Type B pancreatic cell (in vitro differentiated cells): Measurements from ENCODE around the gene ABHD12. TPM values are rescaled to one million over a fixed set of nuclear protein-coding genes. Genes with fewer than 3 reads are reported as not detected.
A peak's percentile ranks its signal among the peaks of the same experiment; 100 is the strongest.

Source experiments
- DNase-seq: peaks from one replicate; pipeline ENCODE4 v3.0.0; 2021; ENCODE audit warnings: mixed read lengths; ENCODE audit not compliant: unreplicated experiment; ENCODE audit errors: extremely low spot score
- H3K27ac Mint-ChIP-seq: 2 replicates; pipeline ENCODE4 v1.8.0; 2021; ENCODE audit warnings: mild to moderate bottlenecking, mixed read lengths
- H3K27me3 Mint-ChIP-seq: 2 replicates; pipeline ENCODE4 v1.8.0; 2021; ENCODE audit warnings: mixed read lengths
- H3K36me3 Mint-ChIP-seq: 2 replicates; pipeline ENCODE4 v1.8.0; 2021; ENCODE audit warnings: mixed read lengths
- H3K4me1 Mint-ChIP-seq: one replicate; pipeline ENCODE4 v1.8.0; 2021; ENCODE audit warnings: mixed read lengths; ENCODE audit not compliant: unreplicated experiment
- H3K4me3 Mint-ChIP-seq: 2 replicates; pipeline ENCODE4 v1.8.0; 2021; ENCODE audit warnings: mild to moderate bottlenecking, mixed read lengths
- H3K9me3 Mint-ChIP-seq: 2 replicates; pipeline ENCODE4 v1.8.0; 2021; ENCODE audit warnings: mixed read lengths
- total RNA-seq: library from RNA; stranded (reverse); gene quantifications from 2 replicates; pipeline ENCODE4 v1.2.1, GENCODE V29; 2021; ENCODE audit warnings: low replicate concordance
- TF ChIP-seq, protein P1 (sequence below): fragments of 200-600 bp; sonication (generic); conservative IDR thresholded peaks from 2 replicates; pipeline ENCODE4 v1.5.0; 2021; ENCODE audit warnings: antibody characterized with exemption, mild to moderate bottlenecking

Gene ABHD12
- total RNA-seq, 1 donor from 2014 or later, result 68.9 TPM

DNA sequence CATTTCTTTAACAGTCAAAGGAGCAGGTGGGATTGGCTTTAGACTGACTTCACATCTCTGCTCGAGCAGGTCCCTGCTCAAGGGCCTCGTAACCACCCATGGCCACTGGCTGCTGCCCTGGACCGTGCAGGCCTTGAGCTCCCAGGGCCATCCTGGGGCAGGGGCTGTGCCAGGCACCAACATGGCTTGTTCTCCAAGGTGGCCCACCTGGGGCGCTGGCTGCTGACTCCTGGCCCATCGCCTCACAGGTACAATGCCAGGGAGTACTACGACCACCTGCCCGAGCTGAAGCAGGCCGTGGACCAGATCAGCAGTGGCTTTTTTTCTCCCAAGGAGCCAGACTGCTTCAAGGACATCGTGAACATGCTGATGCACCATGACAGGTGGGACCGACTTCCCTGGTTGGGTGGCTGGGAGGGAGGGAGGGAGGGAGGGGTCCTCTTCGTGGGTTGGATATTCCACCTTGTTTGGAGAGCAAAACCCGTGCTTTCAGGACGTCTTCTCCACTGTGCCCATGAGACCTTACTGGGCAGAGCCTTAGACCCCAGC lies 96.7 kb downstream of the ABHD12 start:
- Mint-ChIP-seq H3K4me1 (no peaks in the 10 kb centered on the region), H3K27me3 (no peaks in the 10 kb centered on the region), H3K9me3 (no peaks in the 10 kb centered on the region), H3K27ac (peak overlapping the region; percentile 84), H3K4me3 (no peak overlapping the region), H3K36me3 (no peaks in the 10 kb centered on the region)
- DNase-seq, result no peak
- TF ChIP-seq, protein P1, sequence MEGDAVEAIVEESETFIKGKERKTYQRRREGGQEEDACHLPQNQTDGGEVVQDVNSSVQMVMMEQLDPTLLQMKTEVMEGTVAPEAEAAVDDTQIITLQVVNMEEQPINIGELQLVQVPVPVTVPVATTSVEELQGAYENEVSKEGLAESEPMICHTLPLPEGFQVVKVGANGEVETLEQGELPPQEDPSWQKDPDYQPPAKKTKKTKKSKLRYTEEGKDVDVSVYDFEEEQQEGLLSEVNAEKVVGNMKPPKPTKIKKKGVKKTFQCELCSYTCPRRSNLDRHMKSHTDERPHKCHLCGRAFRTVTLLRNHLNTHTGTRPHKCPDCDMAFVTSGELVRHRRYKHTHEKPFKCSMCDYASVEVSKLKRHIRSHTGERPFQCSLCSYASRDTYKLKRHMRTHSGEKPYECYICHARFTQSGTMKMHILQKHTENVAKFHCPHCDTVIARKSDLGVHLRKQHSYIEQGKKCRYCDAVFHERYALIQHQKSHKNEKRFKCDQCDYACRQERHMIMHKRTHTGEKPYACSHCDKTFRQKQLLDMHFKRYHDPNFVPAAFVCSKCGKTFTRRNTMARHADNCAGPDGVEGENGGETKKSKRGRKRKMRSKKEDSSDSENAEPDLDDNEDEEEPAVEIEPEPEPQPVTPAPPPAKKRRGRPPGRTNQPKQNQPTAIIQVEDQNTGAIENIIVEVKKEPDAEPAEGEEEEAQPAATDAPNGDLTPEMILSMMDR, result no peak

DNA sequence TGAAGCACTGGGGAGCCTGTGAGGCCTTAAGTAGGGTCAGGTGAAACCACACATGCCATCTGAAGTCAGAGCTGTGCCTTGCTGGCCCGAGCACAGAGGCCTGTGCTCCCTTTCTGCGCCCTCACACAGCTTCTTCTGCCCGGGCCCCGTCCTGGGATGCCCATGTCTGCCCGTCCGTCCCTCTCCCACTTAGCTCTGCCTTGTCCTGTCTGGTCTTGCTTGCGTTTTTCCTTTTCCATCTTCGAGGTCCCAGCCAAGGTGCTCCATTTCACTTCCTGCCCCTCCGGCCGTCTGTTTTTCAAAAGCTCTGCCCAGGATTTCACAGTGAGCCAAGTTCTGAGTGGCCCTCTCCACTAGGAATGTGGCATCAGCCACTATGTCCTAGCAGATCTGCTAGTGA lies 97.1 kb downstream of the ABHD12 start:
- Mint-ChIP-seq H3K9me3 (no peaks in the 10 kb centered on the region), H3K36me3 (no peaks in the 10 kb centered on the region), H3K27me3 (no peaks in the 10 kb centered on the region), H3K4me3 (no peak overlapping the region), H3K4me1 (no peaks in the 10 kb centered on the region), H3K27ac (peak overlapping the region; percentile 75)
- DNase-seq, result no peak
- TF ChIP-seq, protein P1, result no peak

DNA sequence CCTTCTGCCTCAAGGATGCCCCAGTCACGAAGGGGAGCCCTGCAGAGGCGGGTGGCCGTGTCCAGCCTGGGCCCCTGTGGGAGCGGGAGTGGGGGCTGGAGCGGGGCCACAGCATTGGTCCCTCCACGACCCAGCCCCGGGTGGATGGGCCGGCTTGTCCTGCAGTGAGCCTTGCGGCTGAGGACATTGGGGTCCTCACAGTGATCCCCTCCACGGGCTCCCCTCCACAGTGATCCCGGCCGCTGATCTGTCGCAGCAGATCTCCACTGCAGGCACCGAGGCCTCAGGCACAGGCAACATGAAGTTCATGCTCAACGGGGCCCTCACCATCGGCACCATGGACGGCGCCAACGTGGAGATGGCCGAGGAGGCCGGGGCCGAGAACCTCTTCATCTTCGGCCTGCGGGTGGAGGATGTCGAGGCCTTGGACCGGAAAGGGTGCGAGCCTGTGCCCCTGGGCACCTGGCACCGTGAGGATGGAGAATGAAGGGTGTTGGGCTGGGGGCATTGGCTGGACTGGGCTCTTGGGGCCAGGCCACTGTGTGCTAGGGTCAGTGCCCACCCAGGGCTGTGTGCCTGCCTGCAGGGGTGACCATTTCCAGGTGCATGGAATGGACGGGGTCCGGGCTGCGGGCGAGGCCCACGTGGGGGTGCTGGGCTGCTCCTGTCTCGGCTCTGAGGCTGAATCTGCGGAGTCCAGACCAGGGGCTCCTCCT lies 98.3 kb downstream of the ABHD12 start:
- no peaks in the 10 kb centered on the region for H3K9me3 Mint-ChIP-seq
- TF ChIP-seq, protein P1, result no peak
- H3K27me3 Mint-ChIP-seq, result no peaks in the 10 kb centered on the region
- H3K27ac Mint-ChIP-seq, result no peak overlapping the region
- DNase-seq, result no peak
- H3K4me3 Mint-ChIP-seq, result no peak overlapping the region
- H3K36me3 Mint-ChIP-seq, result no peaks in the 10 kb centered on the region
- H3K4me1 Mint-ChIP-seq, result no peaks in the 10 kb centered on the region

DNA sequence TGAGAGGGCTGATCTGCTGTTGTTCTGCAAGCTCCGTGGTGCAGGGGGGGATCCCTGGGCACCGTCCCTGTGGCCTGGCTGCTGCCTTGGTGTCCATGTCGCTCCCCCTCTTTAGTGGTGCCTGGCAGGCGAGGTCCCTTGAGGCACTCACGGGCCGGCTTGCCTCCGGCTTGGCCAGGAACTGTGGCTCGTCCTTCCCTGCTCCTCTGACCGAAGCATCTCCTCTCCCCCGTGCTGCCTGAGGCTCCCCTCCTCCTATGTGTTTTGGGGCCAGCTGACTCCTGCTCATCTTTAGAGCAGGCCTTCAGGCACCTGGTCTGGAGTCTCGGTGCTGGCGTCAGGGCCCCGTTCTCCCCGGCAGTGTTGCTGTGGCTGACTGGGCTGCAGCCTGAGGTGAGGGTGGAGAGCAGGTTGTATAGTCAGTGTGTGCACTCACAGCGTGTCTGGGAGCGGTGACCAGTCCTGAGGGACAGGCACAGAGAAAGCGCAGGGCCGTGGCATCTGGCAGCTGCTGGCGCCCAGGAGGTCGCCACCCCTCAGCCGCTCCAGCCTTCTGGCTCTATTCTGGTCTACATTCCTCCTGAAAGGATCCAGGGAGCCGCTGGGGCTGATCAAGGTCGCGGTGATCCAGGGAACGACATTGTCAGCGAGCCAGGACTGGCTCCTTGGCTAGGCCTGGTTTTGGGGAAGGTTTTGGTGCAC lies 99.1 kb downstream of the ABHD12 start:
- Mint-ChIP-seq H3K36me3 (peaks cover 4% of the 10 kb centered on the region), H3K27ac (peak overlapping the region; percentile 31), H3K4me1 (no peaks in the 10 kb centered on the region), H3K4me3 (no peak overlapping the region), H3K9me3 (no peaks in the 10 kb centered on the region), H3K27me3 (no peaks in the 10 kb centered on the region)
- no peak for DNase-seq
- TF ChIP-seq, protein P1, result no peak

DNA sequence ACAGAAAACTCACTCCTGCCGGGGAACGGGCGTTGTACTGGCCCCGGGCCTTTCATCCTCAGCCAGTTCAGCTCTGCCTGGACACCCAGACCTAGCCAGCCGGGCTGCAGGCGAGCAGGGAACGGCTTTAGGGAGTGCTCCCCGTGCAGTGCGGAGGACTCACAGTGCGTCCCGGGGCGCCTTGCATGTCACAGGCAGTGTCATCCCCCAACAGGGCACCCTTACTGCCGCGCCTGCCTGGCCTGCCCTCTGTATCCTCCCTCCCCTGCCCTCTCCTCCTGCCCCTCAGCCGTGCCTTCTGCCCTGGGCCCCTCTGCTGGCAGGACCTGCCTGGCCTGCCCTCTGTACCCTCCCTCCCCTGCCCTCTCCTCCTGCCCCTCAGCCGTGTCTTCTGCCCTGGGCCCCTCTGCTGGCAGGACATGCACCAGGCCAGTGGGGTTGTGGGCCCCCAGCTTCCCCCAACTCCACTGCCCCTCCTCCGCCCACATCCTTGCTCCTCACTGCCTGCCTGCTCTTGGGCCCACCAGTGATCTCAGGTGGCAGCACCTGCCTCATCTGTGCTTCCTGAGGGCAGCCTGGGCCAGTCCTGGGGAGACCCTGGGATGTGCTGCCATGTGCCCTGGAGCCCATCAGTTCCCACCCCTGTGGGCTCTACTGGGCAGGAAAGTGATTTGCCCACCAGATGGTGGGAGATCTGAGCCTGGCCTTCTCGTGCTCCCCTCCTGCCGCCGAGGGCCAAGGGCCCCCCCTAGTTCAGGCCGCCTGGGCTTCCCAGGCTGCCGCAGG lies 99.8 kb downstream of the ABHD12 start:
- DNase-seq, result no peak
- TF ChIP-seq, protein P1, result no peak
- H3K36me3 Mint-ChIP-seq, result peaks cover 7% of the 10 kb centered on the region
- H3K4me1 Mint-ChIP-seq, result no peaks in the 10 kb centered on the region
- H3K27ac Mint-ChIP-seq, result peak overlapping the region; percentile 31
- H3K4me3 Mint-ChIP-seq, result no peak overlapping the region
- H3K27me3 Mint-ChIP-seq, result no peaks in the 10 kb centered on the region
- no peaks in the 10 kb centered on the region for H3K9me3 Mint-ChIP-seq
